Measurements from ENCODE around the gene BICRAL. TPM values are rescaled to one million over a fixed set of nuclear protein-coding genes. Genes with fewer than 3 reads are reported as not detected.

BICRAL gene
- total and polyA plus RNA-seq, 2 experiments from 2014 or later, result 2.5 to 5.4 TPM

GRCh38 chr6:42915732-42916131 is 133.9 kb downstream of the BICRAL start, which contains the start of gene PTCRA:
Gene PTCRA, plus strand, starts transcription at chr6:42916053. Its CDS starts 17 bp downstream, at chr6:42916070.
- Histone ChIP-seq H3F3A (ENCODE audit: insufficient read depth) (no peaks in the 10 kb centered on the region), H3K9me3 (ENCODE audit: low read depth) (no peaks in the 10 kb centered on the region), H3K9me2 (ENCODE audit: insufficient read depth) (no peaks in the 10 kb centered on the region), H2AFZ (no peak within 1 kb of the TSS), H3K4me3 (no peak within 1 kb of the TSS), H3K9ac (no peak within 1 kb of the TSS), H3K36me3 (ENCODE audit: low read depth) (no peaks in the 10 kb centered on the region), H3K4me2 (ENCODE audit: unreplicated experiment) (no peak within 1 kb of the TSS), H3K79me2 (ENCODE audit: insufficient read depth) (no peaks in the 10 kb centered on the region), H4K20me1 (ENCODE audit: insufficient read depth) (no peaks in the 10 kb centered on the region), H3K27me3 (replicated peaks; ENCODE audit: insufficient read depth) (no peaks in the 10 kb centered on the region), H3K4me1 (ENCODE audit: insufficient read depth) (peaks cover 2% of the 10 kb centered on the region; the same call in 1 of the 2 replicates), H3K27ac (no peak within 1 kb of the TSS)
- TF ChIP-seq EZH2 (IDR thresholded peaks at IDR 0.05; ENCODE audit: insufficient read depth, poor library complexity, severe bottlenecking), result no peak
- no peak for TF ChIP-seq EZH2phosphoT487 (IDR thresholded peaks at IDR 0.05; ENCODE audit: insufficient read depth, low read depth)
- in situ Hi-C loops (cut with MboI), result no loop called here
- WGBS, 2 experiments (ENCODE audit: low coverage in 1 of 2, low lambda C conversion rate in 2 of 2, missing lambda C conversion rate in 2 of 2), result 55% methylated on average over 10 of the region's 10 CpGs
- no peak for DNase-seq

- no peaks in the 10 kb centered on the region for H3K9me3 ChIP-seq (ENCODE audit: low read depth)
- in situ Hi-C loops (cut with MboI), result no loop called here
- no peak overlapping the region for H3K4me3 ChIP-seq
- no peak overlapping the region for H2AFZ ChIP-seq
- 50% methylated on average over 1 of the region's 1 CpG for WGBS, 2 experiments (ENCODE audit: low coverage in 1 of 2, low lambda C conversion rate in 2 of 2, missing lambda C conversion rate in 2 of 2)
- no peaks in the 10 kb centered on the region for H3K9me2 ChIP-seq (ENCODE audit: insufficient read depth)
- no peaks in the 10 kb centered on the region for H3K27me3 ChIP-seq (replicated peaks; ENCODE audit: insufficient read depth)
- DNase-seq, result no peak
- no peak for TF ChIP-seq EZH2phosphoT487 (IDR thresholded peaks at IDR 0.05; ENCODE audit: insufficient read depth, low read depth)
- no peak overlapping the region for H3K9ac ChIP-seq
- no peaks in the 10 kb centered on the region for H3K79me2 ChIP-seq (ENCODE audit: insufficient read depth)
- H3K4me1 ChIP-seq (ENCODE audit: insufficient read depth), result peaks cover 2% of the 10 kb centered on the region; the same call in 1 of the 2 replicates
- H3K36me3 ChIP-seq (ENCODE audit: low read depth), result no peaks in the 10 kb centered on the region
- no peak overlapping the region for H3K27ac ChIP-seq
- H4K20me1 ChIP-seq (ENCODE audit: insufficient read depth), result no peaks in the 10 kb centered on the region
- H3K4me2 ChIP-seq (ENCODE audit: unreplicated experiment), result no peak overlapping the region
- H3F3A ChIP-seq (ENCODE audit: insufficient read depth), result no peaks in the 10 kb centered on the region
Measured at GRCh38 chr6:42916288-42916687, 134.4 kb downstream of the BICRAL start.

Other genes with a start within 250 kb of the BICRAL start
- 23.3 and 24.8 TPM in 2 replicates for gene UBR2, start 218.0 kb upstream of the BICRAL start, total RNA-seq (2014; rRNA removed; shearing (Covaris generic))
- gene UBR2, start 218.0 kb upstream of the BICRAL start, polyA plus RNA-seq (2016; fragmentation: Nextera tagmentation; extraction: Ambion mirVana), result 8.0 and 8.5 TPM in 2 replicates
- 1.5 TPM in 2 replicates for gene PRPH2, start 59.5 kb upstream of the BICRAL start, total RNA-seq (2014; rRNA removed; shearing (Covaris generic))
- gene PRPH2, start 59.5 kb upstream of the BICRAL start, polyA plus RNA-seq (2016; fragmentation: Nextera tagmentation; extraction: Ambion mirVana), result 1.7 and 2.3 TPM in 2 replicates
- gene TBCC, start 35.9 kb upstream of the BICRAL start, total RNA-seq (2014; rRNA removed; shearing (Covaris generic)), result 36.9 and 37.3 TPM in 2 replicates
- 35.0 and 38.3 TPM in 2 replicates for gene TBCC, start 35.9 kb upstream of the BICRAL start, polyA plus RNA-seq (2016; fragmentation: Nextera tagmentation; extraction: Ambion mirVana)
- gene RPL7L1, start 97.6 kb downstream of the BICRAL start, total RNA-seq (2014; rRNA removed; shearing (Covaris generic)), result 112 and 133 TPM in 2 replicates
- 88.2 and 92.0 TPM in 2 replicates for gene RPL7L1, start 97.6 kb downstream of the BICRAL start, polyA plus RNA-seq (2016; fragmentation: Nextera tagmentation; extraction: Ambion mirVana)
- gene PTCRA, start 134.0 kb downstream of the BICRAL start, total RNA-seq (2014; rRNA removed; shearing (Covaris generic)), result not detected in 2 replicates
- not detected in 2 replicates for gene PTCRA, start 134.0 kb downstream of the BICRAL start, polyA plus RNA-seq (2016; fragmentation: Nextera tagmentation; extraction: Ambion mirVana)
- 41.4 and 45.1 TPM in 2 replicates for gene CNPY3, start 147.4 kb downstream of the BICRAL start, total RNA-seq (2014; rRNA removed; shearing (Covaris generic))
- gene CNPY3, start 147.4 kb downstream of the BICRAL start, polyA plus RNA-seq (2016; fragmentation: Nextera tagmentation; extraction: Ambion mirVana), result 58.6 and 63.6 TPM in 2 replicates
- gene GNMT, start 178.7 kb downstream of the BICRAL start, total RNA-seq (2014; rRNA removed; shearing (Covaris generic)), result not detected in 2 replicates
- not detected in 2 replicates for gene GNMT, start 178.7 kb downstream of the BICRAL start, polyA plus RNA-seq (2016; fragmentation: Nextera tagmentation; extraction: Ambion mirVana)
- 44.2 and 51.1 TPM in 2 replicates for gene PEX6, start 197.1 kb downstream of the BICRAL start, total RNA-seq (2014; rRNA removed; shearing (Covaris generic))
- gene PEX6, start 197.1 kb downstream of the BICRAL start, polyA plus RNA-seq (2016; fragmentation: Nextera tagmentation; extraction: Ambion mirVana), result 12.5 and 12.7 TPM in 2 replicates
- 39.1 and 42.7 TPM in 2 replicates for gene PPP2R5D, start 202.5 kb downstream of the BICRAL start, total RNA-seq (2014; rRNA removed; shearing (Covaris generic))
- gene PPP2R5D, start 202.5 kb downstream of the BICRAL start, polyA plus RNA-seq (2016; fragmentation: Nextera tagmentation; extraction: Ambion mirVana), result 40.7 and 41.4 TPM in 2 replicates
- 83.1 and 100 TPM in 2 replicates for gene MEA1, start 231.9 kb downstream of the BICRAL start, total RNA-seq (2014; rRNA removed; shearing (Covaris generic))
- 171 and 175 TPM in 2 replicates for gene MEA1, start 231.9 kb downstream of the BICRAL start, polyA plus RNA-seq (2016; fragmentation: Nextera tagmentation; extraction: Ambion mirVana)
- gene KLHDC3, start 232.2 kb downstream of the BICRAL start, total RNA-seq (2014; rRNA removed; shearing (Covaris generic)), result 124 and 129 TPM in 2 replicates
- gene KLHDC3, start 232.2 kb downstream of the BICRAL start, polyA plus RNA-seq (2016; fragmentation: Nextera tagmentation; extraction: Ambion mirVana), result 94.3 and 95.4 TPM in 2 replicates
- gene RRP36, start 239.6 kb downstream of the BICRAL start, total RNA-seq (2014; rRNA removed; shearing (Covaris generic)), result 45.0 and 58.3 TPM in 2 replicates
- gene RRP36, start 239.6 kb downstream of the BICRAL start, polyA plus RNA-seq (2016; fragmentation: Nextera tagmentation; extraction: Ambion mirVana), result 71.6 and 74.3 TPM in 2 replicates